B cell (primary cell): ENCODE data around the gene NPC2. TPM values are rescaled to one million over a fixed set of nuclear protein-coding genes. Genes with fewer than 3 reads are reported as not detected.

Experiments
- ATAC-seq: fragments of 200-7000 bp; cut with Tn5 transposase; one replicate; pipeline ENCODE4 v1.10.0; 2021; ENCODE audit warnings: low read depth, mild to moderate bottlenecking, moderate number of reproducible peaks, moderate library complexity
- CTCF ChIA-PET: fragments of 350-600 bp; sonication (Branson Sonifier 250); formaldehyde crosslinking; loops from one replicate; lab custom pipeline; 2021; ENCODE audit warnings: antibody characterized with exemption, inconsistent platforms; lab: Charles Lee
- POLR2A ChIA-PET: fragments of 350-600 bp; sonication (Branson Sonifier 250); formaldehyde crosslinking; loops from one replicate; lab custom pipeline; 2021; ENCODE audit warnings: antibody characterized with exemption; lab: Charles Lee
- DNase-seq: peaks from one replicate; pipeline ENCODE4 v3.0.0; 2013
- H2AFZ ChIP-seq: 2 replicates; pipeline ENCODE4 v1.6.1; 2012; ENCODE audit warnings: mild to moderate bottlenecking, low read depth, low read length; ENCODE audit not compliant: insufficient read depth, poor library complexity, severe bottlenecking
- H3K27ac ChIP-seq, 2 donors: 1 replicate in 1 of 2; 2 replicates in 1 of 2; pipeline ENCODE4 v1.5.1; 2012 to 2013; ENCODE audit warnings: low read length in 2 of 2, mild to moderate bottlenecking in 2 of 2, moderate library complexity in 1 of 2
- H3K27me3 ChIP-seq, 4 experiments: fragments of 200-600 bp in 1 of 4; sonication (generic) in 1 of 4; replicated peaks in 1 of 4; 1 replicate in 2 of 4; 2 replicates in 2 of 4; pipeline versions ENCODE4 v1.6.1 to v1.7.0; 2013 to 2016; ENCODE audit warnings: low read length in 3 of 4, mild to moderate bottlenecking in 2 of 4, mixed read lengths in 1 of 4, moderate library complexity in 1 of 4; ENCODE audit not compliant: insufficient read depth in 4 of 4, control insufficient read depth in 3 of 4; ENCODE audit errors: control extremely low read depth in 1 of 4
- H3K36me3 ChIP-seq, 2 experiments: replicated peaks in 1 of 2; 1 replicate in 1 of 2; 2 replicates in 1 of 2; pipeline versions ENCODE4 v1.6.1 to v1.7.1; 2013; ENCODE audit warnings: low read length in 1 of 2; ENCODE audit not compliant: insufficient read depth in 2 of 2, control insufficient read depth in 1 of 2; ENCODE audit errors: control extremely low read depth in 1 of 2, extremely low read depth in 1 of 2
- H3K4me1 ChIP-seq, 2 donors: fragments of 200-600 bp in 1 of 2; sonication (generic) in 1 of 2; 1 replicate in 1 of 2; 2 replicates in 1 of 2; pipeline versions ENCODE4 v1.5.1 to v1.6.1; 2013 to 2017; ENCODE audit warnings: low read length in 2 of 2; ENCODE audit not compliant: control insufficient read depth in 2 of 2, insufficient read depth in 2 of 2
- H3K4me2 ChIP-seq: replicated peaks from 2 replicates; pipeline ENCODE3; 2012; ENCODE audit warnings: mild to moderate bottlenecking, low read depth, low read length; ENCODE audit not compliant: poor library complexity, severe bottlenecking
- H3K4me3 ChIP-seq, 5 experiments: fragments of 200-600 bp in 1 of 5; sonication (generic) in 1 of 5; 1 replicate in 3 of 5; 2 replicates in 2 of 5; pipeline versions ENCODE4 v1.5.1 to v1.7.0; 2011 to 2016; ENCODE audit warnings: low read length in 4 of 5, mild to moderate bottlenecking in 4 of 5, low read depth in 2 of 5, control low read depth in 1 of 5, moderate library complexity in 1 of 5; ENCODE audit not compliant: insufficient read depth in 1 of 5; ENCODE audit errors: control extremely low read depth in 1 of 5, extremely low read depth in 1 of 5
- H3K79me2 ChIP-seq: fragments of 200-600 bp; sonication (generic); one replicate; pipeline ENCODE4 v1.6.0; 2016; ENCODE audit warnings: low read length; ENCODE audit not compliant: control insufficient read depth, insufficient read depth
- H3K9ac ChIP-seq: fragments of 200-600 bp; sonication (generic); 2 replicates; pipeline ENCODE4 v1.6.1; 2017; ENCODE audit warnings: mild to moderate bottlenecking, low read length, moderate library complexity
- H3K9me3 ChIP-seq, 3 donors: one replicate each; pipeline versions ENCODE4 v1.6.1 to v1.7.1; 2013; ENCODE audit warnings: low read length in 2 of 3; ENCODE audit not compliant: control insufficient read depth in 2 of 3, insufficient read depth in 1 of 3; ENCODE audit errors: control extremely low read depth in 1 of 3
- H4K20me1 ChIP-seq: 2 replicates; pipeline ENCODE4 v1.6.0; 2012; ENCODE audit warnings: mild to moderate bottlenecking, low read length; ENCODE audit not compliant: insufficient read depth, control insufficient read depth, poor library complexity, severe bottlenecking
- H3K27ac Mint-ChIP-seq: one replicate; pipeline ENCODE4 v1.8.0; 2021; ENCODE audit warnings: mixed read lengths
- H3K27me3 Mint-ChIP-seq: one replicate; pipeline ENCODE4 v1.8.0; 2021; ENCODE audit warnings: mixed read lengths
- H3K4me1 Mint-ChIP-seq: one replicate; pipeline ENCODE4 v1.8.0; 2021; ENCODE audit warnings: mixed read lengths
- H3K4me3 Mint-ChIP-seq: one replicate; pipeline ENCODE4 v1.8.0; 2021; ENCODE audit warnings: mixed read lengths
- H3K9me3 Mint-ChIP-seq: one replicate; pipeline ENCODE4 v1.8.0; 2022; ENCODE audit warnings: mixed read lengths; ENCODE audit not compliant: insufficient read depth
- EZH2 ChIP-seq: IDR thresholded peaks from 2 replicates; pipeline ENCODE4 v1.6.1; 2012; ENCODE audit warnings: borderline replicate concordance, low read depth, mild to moderate bottlenecking, moderate library complexity, low read length; ENCODE audit not compliant: insufficient read depth, poor library complexity, severe bottlenecking
- WGBS: methylation state at CpG from one replicate; pipeline ENCODE4 v1.1.5; 2013; ENCODE audit warnings: missing lambda C conversion rate; ENCODE audit not compliant: insufficient coverage; 5-methylcytosine and 5-hydroxymethylcytosine counted together
- intact Hi-C: fragments of 100-400 bp; cut with micrococcal nuclease; formaldehyde crosslinking; loops from one replicate; pipeline ENCODE4 v1.10.0; 2022
- polyA plus RNA-seq: library from polyadenylated mRNA; depleted of rRNA; stranded (reverse); fragments of >200 nt; gene quantifications from 2 replicates; pipeline ENCODE4 v1.2.3, GENCODE V29; 2012
- total RNA-seq, 2 donors: library from RNA; stranded (reverse); fragments of 120-200 nt in 1 of 2; gene quantifications; 1 replicate in 1 of 2; 2 replicates in 1 of 2; pipeline versions ENCODE4 v1.2.3 to v1.2.4, GENCODE V29; 2013 to 2022
- TF ChIP-seq, protein P1 (sequence below): fragments of 200-600 bp; IDR thresholded peaks from one replicate; pipeline ENCODE4 v1.8.0; 2022; ENCODE audit warnings: antibody characterized with exemption, mild to moderate bottlenecking

Gene NPC2
- total and polyA plus RNA-seq, 2 donors (not counting 1 experiment from before 2014, with no cell fraction given): 93.8 to 154 TPM

DNA sequence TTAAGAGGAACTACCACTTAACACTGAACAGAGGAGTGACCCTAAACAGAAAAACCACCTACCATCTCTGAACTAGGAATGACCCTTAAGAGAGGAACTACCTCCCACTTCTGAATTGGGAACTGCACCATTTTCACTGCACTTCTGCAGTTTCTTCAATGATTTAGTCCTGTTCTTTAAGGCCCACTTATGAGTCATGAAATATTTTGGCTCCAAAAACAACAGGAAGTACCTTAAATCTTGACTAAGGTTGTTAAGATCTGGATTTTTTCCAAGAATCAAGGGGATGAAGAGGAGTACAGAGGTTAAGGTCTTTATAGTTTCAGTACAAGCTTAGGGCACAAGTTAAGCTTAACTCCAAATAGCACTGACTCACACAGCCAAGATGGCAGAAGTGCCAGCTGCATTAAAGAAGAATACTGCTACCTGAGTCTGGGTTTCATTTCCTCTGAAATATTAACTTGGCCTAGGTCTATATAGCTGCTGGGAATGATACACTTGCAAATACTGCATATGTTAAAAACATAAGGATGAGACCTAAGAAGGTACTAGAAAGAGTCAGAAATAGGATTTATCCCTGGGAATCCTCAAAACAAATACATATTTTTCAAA, 4.2 kb downstream of the NPC2 start:
- intact Hi-C loops: no loop called here
- TF ChIP-seq, protein P1, sequence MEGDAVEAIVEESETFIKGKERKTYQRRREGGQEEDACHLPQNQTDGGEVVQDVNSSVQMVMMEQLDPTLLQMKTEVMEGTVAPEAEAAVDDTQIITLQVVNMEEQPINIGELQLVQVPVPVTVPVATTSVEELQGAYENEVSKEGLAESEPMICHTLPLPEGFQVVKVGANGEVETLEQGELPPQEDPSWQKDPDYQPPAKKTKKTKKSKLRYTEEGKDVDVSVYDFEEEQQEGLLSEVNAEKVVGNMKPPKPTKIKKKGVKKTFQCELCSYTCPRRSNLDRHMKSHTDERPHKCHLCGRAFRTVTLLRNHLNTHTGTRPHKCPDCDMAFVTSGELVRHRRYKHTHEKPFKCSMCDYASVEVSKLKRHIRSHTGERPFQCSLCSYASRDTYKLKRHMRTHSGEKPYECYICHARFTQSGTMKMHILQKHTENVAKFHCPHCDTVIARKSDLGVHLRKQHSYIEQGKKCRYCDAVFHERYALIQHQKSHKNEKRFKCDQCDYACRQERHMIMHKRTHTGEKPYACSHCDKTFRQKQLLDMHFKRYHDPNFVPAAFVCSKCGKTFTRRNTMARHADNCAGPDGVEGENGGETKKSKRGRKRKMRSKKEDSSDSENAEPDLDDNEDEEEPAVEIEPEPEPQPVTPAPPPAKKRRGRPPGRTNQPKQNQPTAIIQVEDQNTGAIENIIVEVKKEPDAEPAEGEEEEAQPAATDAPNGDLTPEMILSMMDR: no peak
- TF ChIP-seq EZH2: no peak
- CTCF ChIA-PET: interaction anchor here (0.7 to 2.7 kb wide), 4 partner anchors 125 to 179 kb away, joined by 3 to 15 read pairs (median 3); no protein-coding TSS in a partner anchor
- peaks cover 7% of the 10 kb centered on the region for H4K20me1 ChIP-seq
- peaks cover 5 to 31% of the 10 kb centered on the region in 2 experiments for H3K36me3 ChIP-seq
- DNase-seq (peak; percentile 33), ATAC-seq (no peak)
- POLR2A ChIA-PET: no interaction called here
- peak overlapping the region; percentile 83 for H3K27ac Mint-ChIP-seq
- peak overlapping the region; percentile 2 to 9 for H3K27ac ChIP-seq
- H3K79me2 ChIP-seq: peaks cover 50% of the 10 kb centered on the region
- H3K9ac ChIP-seq: no peak overlapping the region
- no peaks in the 10 kb centered on the region for H3K9me3 ChIP-seq
- H3K9me3 Mint-ChIP-seq: no peaks in the 10 kb centered on the region
- no peak overlapping the region for H3K4me3 Mint-ChIP-seq
- no peak overlapping the region for H2AFZ ChIP-seq
- no peaks in the 10 kb centered on the region for H3K27me3 Mint-ChIP-seq
- H3K4me2 ChIP-seq: peak overlapping the region; percentile 0
- peaks cover 12% of the 10 kb centered on the region in 2 donors for H3K4me1 ChIP-seq
- no peak overlapping the region for H3K4me3 ChIP-seq
- no peaks in the 10 kb centered on the region for H3K27me3 ChIP-seq
- H3K4me1 Mint-ChIP-seq: peaks cover 15% of the 10 kb centered on the region

DNA sequence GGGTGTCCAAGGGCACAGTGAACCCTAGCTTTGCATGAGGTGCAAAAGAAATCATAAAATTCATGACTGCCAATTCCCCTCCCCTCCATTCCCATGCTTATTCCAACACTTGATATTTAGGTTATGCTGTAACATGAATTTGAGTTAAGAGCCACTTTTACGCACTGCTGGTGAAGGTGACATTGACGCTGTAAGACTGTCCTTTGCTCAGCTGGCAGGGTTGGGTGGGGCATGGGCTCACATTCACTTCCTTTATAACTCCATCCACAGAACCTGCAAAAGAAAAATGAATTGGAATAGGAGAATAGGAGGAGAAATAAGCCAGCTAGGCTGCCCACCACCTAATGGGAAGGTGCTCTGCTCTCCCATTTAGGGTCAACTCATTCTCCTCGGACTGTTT, 6.9 kb downstream of the NPC2 start:
- H3K9ac ChIP-seq: no peak overlapping the region
- Mint-ChIP-seq H3K9me3 (no peaks in the 10 kb centered on the region), H3K27me3 (no peaks in the 10 kb centered on the region), H3K4me3 (no peak overlapping the region), H3K4me1 (peaks cover 11% of the 10 kb centered on the region), H3K27ac (no peak overlapping the region)
- intact Hi-C loops: no loop called here
- TF ChIP-seq, protein P1: no peak
- no peak for TF ChIP-seq EZH2
- ATAC-seq (no peak), DNase-seq (no peak)
- WGBS: no CpG with 5 or more reads among the region's 3 CpGs
- peaks cover 0 to 4% of the 10 kb centered on the region in 2 donors for H3K4me1 ChIP-seq
- POLR2A ChIA-PET: no interaction called here
- peaks cover 7% of the 10 kb centered on the region for H4K20me1 ChIP-seq
- no peak overlapping the region for H3K4me3 ChIP-seq
- no peak overlapping the region for H3K4me2 ChIP-seq
- H3K27me3 ChIP-seq: no peaks in the 10 kb centered on the region
- CTCF ChIA-PET: interaction anchor here (0.8 to 1.4 kb wide), 2 partner anchors 124 to 126 kb away, joined by 3 read pairs; no protein-coding TSS in a partner anchor
- peaks cover 17 to 57% of the 10 kb centered on the region in 2 experiments for H3K36me3 ChIP-seq
- H2AFZ ChIP-seq: no peak overlapping the region
- no peak overlapping the region for H3K27ac ChIP-seq
- H3K9me3 ChIP-seq: no peaks in the 10 kb centered on the region
- H3K79me2 ChIP-seq: peaks cover 38% of the 10 kb centered on the region
